AG09319 (cell line): Measurements from ENCODE around the gene ARHGAP31.
A peak's percentile ranks its signal among the peaks of the same experiment; 100 is the strongest.
"Not testable (repeated sequence)": the region's sequence is repeated elsewhere in the genome, so short reads cannot be mapped to it uniquely, and the experiment has no call there.

ENCODE experiments used
- DNase-seq: peaks from one replicate; pipeline ENCODE4 v3.0.0-alpha.2; 2010; ENCODE audit warnings: low read depth; ENCODE audit errors: extremely low read depth
- CTCF ChIP-seq: IDR thresholded peaks from 2 replicates; pipeline ENCODE4 v1.5.1; 2011; ENCODE audit warnings: low read depth, mild to moderate bottlenecking, inconsistent platforms, low read length, moderate library complexity

ARHGAP31 gene

GRCh38 chr3:119368298-119368697 is 74.1 kb downstream of the ARHGAP31 start:
- no peak for TF ChIP-seq CTCF
- DNase-seq: peak; percentile 15

GRCh38 chr3:119371786-119372185 is 77.6 kb downstream of the ARHGAP31 start:
- DNase-seq: not testable (repeated sequence)

GRCh38 chr3:119375106-119375505 is 80.9 kb downstream of the ARHGAP31 start:
- DNase-seq: no peak
- TF ChIP-seq CTCF: no peak

DNA sequence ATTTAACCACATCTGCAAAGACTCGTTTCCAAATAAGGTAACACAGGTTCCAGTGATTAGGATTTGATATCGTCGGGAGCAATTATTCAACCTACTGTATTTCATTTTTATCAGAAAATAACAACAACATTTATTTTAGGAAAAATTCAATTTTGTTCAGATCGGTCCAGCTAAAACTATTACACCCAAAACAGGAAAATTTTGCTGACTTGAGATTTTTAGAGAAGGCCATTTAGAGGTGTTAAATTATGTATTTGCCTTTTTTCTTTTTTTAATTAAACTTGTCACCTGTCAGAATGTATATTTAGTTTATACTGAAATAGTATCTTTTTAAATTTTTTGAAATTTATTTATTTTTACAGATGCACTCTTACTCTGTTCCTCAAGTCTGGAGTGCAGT is 81.3 kb downstream of the ARHGAP31 start:
- no peak for TF ChIP-seq CTCF
- no peak for DNase-seq

DNA sequence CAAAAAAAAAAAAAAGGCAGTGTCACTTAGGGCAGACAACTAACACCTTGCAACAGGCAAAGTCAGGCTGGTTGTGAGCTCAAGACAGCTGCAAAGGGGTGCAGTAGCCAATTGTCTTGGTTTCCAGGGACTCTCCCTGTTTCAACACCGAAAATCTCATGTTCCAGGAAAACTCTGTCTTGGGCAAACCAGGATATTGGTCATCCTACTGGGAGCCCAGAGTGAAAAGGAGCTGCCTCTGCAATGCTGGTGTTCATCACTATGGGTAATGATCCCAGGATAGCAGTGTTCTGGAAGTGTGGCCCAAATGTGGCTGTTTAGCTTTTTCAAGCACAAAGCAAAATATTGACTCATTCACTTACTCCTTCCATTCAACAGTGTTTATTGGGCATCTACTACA is 82.6 kb downstream of the ARHGAP31 start:
- DNase-seq: no peak
- TF ChIP-seq CTCF: no peak

DNA sequence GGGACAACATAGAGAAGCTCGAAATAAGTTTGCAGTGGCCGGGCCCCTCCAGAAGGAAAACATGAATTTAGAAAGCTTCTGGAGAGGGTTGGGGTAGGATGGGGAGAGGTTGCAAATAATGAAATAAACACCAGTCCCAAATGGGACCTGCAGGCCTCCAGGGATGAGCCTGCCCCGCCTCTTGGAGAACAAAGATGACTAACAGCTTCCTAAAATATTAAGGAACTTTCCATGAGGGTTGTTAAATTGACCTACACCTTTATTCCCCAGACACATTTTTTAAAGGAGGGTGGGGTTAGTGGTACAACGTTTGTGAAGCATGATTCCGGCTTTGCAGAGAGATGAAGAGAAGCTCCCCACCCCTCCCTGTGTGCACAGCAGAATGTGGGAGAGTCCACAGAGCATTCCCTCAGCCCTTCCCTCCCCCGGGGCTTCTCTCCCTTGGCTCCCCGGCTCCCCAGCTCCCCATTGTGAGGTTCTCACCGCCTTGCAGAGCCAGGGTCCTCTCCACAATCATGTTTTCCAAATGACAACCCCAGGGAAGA is 84.1 kb downstream of the ARHGAP31 start:
- no peak for DNase-seq
- TF ChIP-seq CTCF: no peak

DNA sequence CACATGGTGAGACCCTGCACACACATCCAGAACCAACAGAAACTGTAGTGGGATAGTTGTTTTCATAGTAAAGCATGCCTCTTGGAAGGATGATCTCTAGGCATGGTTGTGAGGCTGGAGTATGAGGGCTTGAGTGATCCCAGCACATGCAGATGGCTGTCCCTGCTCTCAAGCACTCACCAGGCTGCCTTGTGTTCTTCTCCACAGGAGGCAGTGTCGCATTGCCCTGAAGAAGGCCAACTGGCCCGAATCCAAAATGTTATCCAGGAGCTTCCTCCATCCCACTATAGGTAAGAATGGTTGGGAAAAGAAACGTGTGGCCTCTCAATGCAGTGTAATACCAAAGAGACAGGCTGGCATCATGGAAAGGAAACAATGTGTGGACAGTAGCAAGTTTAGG is 86.5 kb downstream of the ARHGAP31 start:
- TF ChIP-seq CTCF: no peak; the same call in 1 of the 2 replicates
- no peak for DNase-seq

DNA sequence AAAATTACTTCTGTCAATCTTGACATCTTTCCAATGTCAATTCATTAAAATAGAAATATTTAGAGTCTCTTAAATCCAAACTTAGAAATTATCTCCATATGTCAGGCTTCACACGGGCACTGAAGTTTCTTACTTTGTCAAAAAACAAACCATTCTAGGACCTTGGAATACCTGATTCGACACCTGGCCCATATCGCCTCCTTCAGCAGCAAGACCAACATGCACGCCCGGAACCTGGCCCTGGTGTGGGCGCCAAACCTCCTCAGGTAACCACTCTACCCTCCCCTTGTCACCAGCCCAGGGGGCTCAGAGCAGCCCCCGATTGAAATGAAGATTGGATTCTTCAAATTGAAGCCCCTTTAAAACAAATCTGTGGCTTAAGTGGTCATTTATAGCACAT is 88.0 kb downstream of the ARHGAP31 start:
- no peak for DNase-seq
- no peak for TF ChIP-seq CTCF
